Femur (tissue), 1 donor: ENCODE results near the gene PCP4L1.
A peak's percentile ranks its signal among the peaks of the same experiment; 100 is the strongest.
"Not testable (repeated sequence)": the region's sequence is repeated elsewhere in the genome, so short reads cannot be mapped to it uniquely, and the experiment has no call there.

ENCODE experiments used
- DNase-seq: peaks from one replicate; pipeline ENCODE4 v3.0.0-alpha.2; 2017

PCP4L1 gene

DNA sequence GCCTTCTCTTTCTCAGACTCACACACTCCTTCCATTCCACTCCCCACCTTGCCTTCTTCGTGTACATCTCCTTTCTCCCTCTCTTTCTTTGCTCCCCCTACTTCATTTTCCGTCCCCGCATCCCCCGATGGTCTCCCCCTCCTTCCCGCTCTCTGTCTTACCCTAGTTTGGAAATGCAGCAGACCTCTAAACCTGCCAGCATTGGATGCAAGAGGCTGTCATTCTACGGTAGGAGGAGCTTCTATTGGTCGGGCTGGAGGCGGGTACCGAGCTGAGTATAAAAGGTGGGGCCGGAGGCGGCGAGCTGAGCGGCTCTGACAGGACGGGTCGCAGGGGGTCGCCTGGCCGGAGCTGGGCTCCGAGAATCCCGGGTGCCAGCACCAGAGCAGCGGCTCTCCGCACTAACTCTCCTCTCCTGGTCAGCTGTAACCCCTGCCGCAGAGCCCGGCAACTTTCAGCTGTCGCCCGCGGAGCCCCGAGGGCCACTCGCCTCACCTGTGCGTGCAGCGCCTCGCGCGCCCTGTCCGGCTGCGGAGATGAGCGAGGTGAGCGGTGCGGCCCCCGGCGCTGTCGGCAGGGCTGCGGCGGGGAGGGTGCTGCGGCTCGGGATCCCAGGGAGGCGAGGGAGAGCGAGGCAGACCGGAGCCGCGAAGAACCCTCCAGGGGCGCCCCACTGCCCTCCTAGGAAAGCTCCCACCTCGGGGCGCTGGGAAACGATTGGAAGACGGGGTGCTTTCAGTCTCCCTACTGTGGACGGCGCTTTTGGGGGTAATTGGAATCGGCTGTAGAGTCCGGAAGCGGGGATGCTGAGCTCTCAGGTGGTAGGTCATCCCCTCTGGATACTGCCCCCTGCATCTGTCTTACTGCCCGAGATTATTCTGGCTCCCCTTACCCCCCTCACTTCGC is at the start of gene PCP4L1:
Gene PCP4L1 (plus strand): TSS at position 307 of the 906 bp plus-strand sequence. CDS start 230 bp downstream, at position 537.
- DNase-seq = peak; percentile 50

DNA sequence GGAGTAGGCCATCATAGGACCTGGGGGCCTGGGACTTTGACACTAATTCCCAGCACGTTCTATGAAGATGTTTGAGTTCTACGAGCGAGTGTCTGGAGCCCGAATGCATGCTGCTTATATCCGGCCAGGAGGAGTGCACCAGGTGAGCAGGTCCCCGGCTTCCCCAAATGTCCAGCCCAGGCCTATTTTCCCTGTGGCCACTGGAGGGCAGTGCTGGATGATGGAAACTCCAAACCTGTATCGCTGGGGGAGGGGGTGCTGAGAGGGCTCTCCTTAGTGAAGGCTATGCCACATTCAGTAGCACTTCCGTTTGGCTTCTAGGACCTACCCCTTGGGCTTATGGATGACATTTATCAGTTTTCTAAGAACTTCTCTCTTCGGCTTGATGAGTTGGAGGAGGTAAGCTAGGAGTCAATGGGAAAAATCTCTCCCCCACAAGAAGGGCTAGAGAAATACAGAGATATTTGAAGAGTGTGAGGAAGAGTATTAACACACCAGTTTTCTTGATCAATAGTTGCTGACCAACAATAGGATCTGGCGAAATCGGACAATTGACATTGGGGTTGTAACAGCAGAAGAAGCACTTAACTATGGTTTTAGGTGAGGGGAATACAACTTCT is 48.6 kb upstream of the PCP4L1 start:
- DNase-seq = peak; percentile 78

DNA sequence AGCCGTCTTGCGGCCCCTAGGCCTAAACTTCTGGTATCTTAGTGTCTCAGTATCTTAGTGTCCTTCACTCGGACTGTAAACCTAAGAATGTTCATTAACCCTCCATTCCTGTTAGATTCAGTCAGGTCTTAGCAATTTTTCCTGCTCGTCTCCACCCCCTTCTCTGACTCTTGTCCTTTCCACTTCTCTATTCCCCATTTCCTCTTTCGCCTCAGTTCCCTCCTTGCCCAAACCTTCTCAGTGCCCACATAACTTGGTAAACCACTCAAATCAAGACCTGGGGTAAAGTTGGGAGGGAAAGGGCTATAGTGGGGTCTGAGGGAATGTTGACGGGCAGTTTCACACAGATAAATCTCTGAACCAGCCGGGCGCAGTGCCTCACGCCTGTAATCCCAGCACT is 44.2 kb upstream of the PCP4L1 start:
- DNase-seq = no peak

DNA sequence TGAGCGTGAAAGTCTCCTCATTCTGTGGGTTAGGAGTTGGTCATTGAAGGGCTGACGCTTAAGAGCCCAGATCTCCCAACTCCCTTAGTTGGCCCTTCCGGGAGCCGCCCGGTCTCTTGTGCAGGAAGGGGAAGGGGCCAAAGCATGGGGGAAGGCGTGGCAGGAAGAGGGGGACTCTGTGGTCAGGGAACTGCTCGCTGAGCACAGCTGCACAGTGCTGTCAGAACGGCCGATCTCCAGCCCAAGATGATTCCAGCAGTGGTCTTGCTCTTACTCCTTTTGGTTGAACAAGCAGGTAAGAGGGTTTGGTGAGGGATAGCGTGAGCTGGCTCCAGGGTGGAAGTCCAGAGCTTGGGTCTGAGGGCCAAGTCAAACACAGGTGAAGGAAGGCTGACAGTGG is 43.5 kb upstream of the PCP4L1 start, which contains the start of gene FCER1G:
Gene FCER1G (plus strand): TSS at position 220 of the 400 bp plus-strand sequence. CDS start 27 bp downstream, at position 247.
- DNase-seq = no peak

DNA sequence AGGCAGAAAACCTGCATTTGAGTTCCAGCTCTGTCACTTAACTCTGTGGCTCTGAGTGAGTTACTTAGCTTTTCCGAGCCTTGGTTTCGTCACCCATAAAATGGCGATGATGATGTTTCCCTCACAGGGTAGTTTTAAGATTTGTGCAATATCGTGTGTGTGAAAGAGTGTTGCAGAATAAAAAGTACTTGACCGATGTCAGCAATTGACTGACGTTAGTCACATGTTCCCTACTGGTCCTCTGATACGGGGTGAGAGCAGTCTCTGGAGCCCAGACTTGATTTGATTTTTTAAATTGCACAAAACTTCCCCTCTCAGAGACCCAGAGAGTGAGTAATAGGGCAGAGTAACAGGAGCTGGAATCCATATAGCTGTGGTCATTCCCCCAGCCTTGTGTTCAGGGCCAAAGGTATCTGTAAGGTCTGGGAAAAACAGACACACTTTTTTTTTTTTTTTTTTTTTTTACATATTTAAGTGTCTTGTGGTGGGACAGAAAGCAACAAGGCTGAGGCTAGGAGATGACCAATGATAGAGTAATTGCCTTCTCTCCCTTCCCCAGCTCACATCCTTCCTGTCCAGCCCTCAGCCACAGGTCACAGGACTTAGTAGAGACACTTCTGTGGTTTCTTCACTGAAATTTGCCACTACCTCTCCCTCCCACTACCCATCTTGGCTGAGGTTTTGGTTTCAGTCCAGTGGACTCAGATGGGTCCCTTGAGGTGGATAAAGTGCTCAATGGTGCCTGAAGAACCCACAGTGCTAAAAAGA is 41.4 kb upstream of the PCP4L1 start:
- DNase-seq = no peak

DNA sequence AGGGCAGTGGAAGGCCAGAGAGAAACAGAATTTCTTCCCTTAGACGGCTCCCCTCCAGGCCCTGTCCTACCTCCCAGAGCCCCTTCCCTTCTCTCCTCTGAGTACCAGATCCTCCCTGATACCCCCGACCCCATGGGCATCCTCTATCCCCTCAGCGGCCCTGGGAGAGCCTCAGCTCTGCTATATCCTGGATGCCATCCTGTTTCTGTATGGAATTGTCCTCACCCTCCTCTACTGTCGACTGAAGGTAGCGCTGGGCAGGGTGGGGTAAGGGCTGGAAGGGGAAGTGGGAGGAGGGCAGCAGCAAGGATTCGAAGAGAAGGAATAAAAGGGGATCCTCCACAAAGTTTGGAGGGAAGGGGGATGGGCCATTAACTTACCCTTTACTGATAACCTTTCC is 40.7 kb upstream of the PCP4L1 start:
- no peak for DNase-seq

DNA sequence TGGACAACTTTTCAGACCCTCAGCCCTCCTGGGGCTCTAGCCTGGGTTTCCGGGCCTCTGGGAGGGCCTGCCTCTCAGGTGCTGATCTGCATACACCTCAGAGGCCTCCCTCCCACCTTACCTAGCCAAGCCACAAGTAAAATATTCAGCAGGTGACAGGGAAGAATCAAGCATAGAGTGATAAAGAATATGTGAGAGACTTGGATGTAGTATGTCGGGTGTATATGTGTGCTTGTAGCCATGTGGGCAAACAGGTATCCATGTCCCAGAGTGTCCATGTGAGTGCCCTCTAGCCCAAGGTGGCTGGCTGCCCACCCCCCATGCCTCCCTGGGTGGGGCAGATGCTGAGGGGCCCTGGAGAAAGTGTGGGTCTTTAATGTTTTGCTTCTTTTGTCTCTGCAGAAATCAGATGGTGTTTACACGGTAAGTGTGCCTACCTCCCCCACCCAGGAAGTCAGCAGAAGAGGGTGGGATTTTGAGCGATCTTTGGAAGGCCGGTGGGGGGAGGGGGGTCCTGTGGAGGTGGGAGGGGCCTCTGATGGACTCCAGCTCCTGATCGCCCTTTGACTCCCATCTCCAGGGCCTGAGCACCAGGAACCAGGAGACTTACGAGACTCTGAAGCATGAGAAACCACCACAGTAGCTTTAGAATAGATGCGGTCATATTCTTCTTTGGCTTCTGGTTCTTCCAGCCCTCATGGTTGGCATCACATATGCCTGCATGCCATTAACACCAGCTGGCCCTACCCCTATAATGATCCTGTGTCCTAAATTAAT is 40.1 kb upstream of the PCP4L1 start:
- no peak for DNase-seq

DNA sequence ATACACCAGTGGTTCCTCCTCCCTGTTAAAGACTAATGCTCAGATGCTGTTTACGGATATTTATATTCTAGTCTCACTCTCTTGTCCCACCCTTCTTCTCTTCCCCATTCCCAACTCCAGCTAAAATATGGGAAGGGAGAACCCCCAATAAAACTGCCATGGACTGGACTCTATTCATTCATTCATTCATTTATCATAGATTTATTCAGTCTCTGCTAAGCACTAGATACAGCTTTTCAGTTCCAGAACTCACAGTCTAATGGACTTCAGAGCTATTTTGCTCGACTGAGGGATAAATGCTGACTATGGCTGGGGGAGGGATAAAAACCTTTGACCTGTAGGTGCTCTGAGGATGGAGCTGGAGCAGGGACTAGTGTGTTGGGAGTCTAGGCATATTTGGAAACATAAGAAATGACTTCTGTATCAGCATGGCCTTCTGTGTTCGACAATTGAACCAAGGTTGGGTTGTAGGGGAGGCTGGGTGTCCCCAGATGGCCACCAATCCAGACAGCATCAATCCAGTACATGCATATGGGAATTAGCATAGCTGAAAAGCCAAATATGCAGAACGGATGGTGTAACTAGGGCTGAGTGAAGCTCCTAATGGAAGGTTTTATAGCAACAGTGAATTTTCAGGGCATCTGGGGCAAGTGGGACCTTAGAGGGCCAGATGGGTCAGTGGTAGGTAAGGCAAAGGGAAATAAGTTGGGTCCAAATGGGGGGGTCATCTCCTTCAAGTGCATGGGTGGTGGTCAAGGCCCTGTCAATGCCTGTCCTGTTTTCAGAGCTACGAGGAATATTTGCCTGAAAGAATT is 39.3 kb upstream of the PCP4L1 start:
- no peak for DNase-seq

DNA sequence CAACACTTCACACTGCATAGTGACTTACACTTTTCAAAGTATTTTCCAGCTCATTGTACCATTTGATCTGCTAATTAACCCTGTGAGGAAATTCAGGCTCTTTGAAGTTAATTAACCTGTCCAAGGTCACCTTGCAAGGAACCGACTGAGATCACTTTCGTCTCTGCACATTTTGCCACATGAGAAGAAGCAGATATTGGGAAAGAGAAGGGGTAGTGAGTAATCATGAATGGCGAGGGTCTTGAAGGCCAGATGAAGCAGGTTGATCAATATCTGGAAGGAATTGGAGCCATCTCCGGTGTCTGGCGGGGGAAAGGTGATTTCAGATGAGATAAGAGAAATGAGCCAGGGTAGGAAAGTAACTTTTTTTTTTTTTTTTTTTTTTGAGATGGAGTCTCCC is 38.5 kb upstream of the PCP4L1 start:
- no peak for DNase-seq

DNA sequence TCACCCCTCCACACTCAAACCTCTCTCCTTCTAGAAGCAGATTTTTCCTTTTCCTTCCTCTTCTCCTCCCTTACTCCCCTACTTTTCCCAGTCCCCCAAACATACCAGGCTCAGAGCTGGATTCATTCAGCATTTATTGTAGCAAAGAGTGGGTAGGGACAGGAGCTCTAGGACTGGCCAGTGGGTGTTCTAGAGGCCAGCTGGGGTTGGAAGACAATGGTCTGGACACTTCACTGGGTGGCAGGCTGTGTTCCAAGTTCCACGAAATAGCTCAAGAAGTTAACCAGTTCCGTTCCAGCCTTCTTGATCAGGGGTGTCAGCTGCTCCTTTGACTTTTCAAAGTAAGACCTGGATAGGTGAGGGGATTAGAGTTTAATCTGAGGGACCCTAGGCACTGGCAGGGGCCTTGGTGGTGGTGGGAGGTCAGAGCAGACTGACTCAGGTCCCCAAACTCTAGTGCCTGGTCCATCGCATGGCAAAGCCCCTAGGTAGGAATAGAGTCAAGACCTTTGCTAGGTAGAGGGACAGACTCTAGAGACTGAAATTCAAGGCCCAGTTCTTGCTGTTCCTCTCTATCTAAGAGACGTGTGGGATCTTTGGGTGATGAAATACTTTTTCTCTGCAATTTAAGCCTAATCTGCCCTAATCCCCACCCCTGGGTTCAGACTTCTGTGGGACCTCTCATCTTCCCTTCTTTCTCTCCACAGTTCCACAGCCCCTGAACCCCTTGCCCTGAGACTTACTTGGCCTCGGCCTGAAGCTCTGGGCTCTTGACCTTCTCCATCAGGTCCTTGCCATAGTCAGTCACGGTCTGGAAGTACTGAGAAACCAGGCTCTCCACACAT is 36.1 kb upstream of the PCP4L1 start:
- no peak for DNase-seq

DNA sequence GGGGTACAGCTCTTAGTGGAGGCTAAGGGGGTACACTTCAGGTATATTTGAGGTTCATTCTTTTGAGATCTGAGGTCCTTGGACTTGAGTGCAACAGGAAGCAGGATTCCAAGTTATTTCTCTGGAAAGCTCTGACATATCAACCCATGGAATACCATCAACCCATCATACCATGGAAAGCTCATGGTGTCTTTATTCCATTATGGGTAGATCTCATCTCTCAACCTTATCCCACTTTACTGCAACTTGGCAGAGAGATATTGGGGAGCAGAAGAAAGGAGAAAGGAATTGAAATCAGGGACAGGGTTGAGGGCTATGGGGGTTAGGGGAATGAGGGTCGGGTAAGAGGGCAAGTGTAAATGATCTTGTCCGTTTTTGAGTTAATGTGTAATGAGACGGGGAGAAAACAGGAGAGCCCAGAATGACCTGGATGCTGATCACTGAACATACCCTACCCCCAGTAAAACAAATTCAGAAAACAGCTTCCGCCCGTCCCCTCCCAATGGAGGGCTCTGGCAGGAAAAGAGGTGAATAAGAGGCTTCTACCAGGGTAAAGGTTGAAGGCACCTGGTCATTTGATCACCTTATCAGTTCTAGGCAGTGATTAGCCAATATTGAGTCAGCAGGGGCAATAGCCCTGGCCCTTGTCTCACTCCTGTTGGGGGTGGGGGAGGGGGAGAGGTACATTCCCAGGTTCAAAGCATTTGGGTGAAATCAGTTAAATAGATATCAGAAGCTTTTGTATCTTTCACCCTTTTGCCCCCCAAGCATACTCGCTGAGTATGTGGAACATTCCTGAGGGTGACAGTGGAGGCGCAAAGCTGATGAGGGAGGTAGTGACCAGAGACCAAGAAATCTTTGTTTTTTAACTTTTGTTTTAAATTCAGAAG is 34.5 kb upstream of the PCP4L1 start:
- DNase-seq = no peak

DNA sequence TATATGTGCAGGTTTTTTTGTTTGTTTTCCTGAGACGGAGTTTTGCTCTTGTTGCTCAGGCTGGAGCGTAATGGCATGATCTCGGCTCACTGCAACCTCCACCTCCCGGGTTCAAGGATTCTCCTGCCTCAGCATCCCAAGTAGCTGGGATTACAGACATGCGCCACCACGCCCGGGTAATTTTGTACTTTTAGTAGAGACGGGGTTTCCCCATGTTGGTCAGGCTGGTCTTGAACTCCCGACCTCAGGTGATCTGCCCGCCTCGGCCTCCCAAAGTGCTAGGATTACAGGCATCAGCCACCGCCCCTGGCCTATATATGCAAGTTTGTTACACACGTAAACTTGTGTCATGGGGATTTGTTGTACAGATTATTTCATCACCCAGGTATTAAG is 33.9 kb upstream of the PCP4L1 start:
- not testable (repeated sequence) for DNase-seq

DNA sequence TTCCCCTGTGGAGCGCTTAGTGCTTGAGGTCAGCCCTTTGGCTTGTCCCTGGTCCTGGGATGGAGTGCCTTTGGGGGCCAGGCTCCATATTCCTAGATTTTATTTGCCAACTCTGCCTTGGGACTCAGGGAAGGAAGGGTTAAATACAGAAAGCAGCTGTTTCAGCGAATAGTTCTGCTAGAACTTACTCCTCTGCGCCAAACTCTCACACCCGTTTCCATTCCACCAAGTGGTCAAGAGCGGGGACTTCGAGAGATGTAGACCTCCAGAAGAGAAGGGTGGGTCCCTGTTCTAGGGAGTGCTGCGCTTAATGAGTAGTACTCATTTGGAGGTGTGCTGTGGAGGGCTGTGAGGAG is 33.4 kb upstream of the PCP4L1 start:
- DNase-seq = no peak

DNA sequence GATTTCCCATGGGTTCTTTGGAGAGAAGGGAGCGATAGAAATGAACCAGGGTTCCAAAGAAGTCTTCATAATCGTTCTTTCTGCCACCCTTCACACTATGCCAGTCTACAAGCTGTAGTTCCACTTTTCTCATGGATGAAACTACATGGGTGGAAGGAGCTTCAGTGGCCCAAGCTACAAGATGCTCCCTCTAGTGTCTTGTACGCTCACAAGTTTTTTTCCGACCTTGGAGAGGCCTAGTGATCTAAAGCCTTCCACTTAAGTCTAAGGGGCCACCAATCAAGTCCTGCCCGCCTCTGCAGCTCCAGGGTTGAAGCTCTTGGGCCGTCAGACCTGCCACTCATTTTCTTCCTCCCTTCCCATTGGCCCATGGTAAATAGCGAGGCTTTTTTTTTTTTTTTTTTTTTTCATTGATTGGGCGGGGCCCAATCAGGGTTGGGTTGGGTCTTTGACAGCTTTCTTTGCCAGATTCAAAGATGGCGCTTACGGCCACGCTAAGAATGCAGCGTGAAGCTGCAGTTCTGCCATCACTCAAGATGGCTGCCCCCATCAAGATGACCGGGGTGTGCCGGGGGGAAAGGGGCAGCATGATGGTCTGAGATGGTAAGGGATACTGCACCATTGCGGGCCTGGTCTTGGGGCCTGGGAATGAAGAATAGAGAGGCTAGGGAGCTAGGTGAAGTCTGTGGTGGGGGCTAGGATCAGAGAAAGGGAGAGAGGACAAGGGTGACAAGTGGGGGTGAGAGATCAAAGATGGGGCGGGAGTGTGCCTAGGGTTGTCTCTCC is 32.8 kb upstream of the PCP4L1 start, which contains the start of gene TOMM40L:
Gene TOMM40L (plus strand): TSS at position 527 of the 786 bp plus-strand sequence. CDS start 430 bp downstream, outside the sequence.
- peak; percentile 93 for DNase-seq

DNA sequence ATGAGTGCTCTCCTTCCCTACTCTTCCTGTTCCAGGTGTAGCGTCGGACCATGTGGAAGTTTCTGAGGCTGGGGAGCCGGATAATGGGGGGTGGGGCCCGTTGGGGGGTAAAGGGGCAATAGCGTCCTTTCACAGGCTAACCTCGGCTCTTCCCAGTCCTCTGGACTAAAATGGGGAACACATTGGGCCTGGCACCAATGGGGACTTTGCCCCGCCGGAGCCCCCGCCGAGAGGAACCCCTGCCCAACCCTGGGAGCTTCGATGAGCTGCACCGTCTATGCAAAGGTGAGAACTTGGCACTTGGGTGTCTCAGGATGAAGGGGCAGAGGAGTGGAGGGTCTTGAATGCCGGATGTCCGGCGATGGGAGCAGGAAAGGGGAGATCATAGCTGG is 32.2 kb upstream of the PCP4L1 start:
- DNase-seq = no peak

DNA sequence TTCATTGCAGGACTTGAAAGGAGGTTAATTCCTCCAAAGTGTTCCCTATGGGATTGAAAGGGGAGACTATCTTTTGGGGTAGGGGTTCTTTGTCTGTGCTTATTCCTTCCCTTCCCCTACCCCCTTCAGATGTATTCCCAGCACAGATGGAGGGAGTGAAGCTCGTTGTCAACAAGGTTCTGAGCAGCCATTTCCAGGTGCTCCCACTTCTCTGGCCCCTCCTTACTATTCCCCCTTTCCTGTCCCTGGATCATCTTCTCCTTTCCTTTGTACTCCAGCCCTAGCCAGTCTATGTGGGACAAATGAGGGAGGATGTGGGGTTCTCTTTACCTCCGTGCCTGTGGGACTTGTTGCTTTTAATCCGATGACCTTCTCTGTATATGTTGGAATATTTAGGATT is 31.8 kb upstream of the PCP4L1 start:
- DNase-seq = no peak

DNA sequence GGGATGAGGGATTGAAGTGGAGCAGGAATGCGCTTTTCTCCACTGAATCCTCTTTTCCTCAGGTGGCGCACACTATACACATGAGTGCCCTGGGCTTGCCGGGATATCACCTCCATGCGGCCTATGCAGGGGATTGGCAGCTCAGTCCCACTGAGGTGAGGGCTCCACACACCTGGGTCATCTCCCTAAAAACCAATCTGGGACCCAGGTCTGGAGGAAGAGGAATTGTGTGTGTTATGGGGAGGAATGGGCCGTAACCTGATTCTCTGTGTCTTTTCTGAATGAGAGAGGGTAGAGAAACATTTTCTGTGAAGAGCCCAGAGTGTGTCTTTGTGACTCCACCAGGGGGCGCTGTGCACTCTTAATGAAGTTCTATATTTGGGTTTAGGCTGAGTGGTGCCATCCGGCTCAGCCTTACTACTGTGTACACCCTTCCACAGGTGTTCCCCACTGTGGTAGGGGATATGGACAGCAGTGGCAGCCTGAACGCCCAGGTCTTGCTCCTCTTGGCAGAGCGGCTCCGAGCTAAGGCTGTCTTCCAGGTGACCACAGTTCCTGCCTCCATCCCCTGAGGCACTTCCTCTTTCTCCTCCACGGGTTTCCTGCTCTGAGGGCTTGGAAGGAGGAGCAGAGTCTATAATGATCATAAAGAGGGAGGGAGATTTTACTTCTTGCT is 31.2 kb upstream of the PCP4L1 start:
- peak; percentile 84 for DNase-seq

DNA sequence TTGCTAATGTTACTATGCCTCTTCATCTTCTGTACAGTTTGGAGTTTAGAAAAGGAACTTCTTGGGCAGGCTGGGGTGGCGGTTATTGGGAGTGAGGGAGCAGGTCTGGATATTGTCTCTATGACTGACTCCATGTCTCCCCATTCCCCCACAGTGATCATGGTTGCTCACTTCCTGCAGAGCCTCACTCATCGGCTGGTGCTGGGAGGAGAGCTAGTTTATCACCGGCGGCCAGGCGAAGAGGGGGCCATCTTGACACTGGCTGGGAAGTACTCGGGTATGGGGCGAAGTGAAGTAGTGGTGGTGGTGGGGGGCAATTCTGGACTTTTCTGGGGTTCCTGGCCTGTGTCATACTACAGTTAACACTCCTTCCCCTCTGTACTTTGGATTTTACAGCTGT is 30.5 kb upstream of the PCP4L1 start:
- DNase-seq = no peak
